NCI-H1092 treated with DMSO at 0.1 percent for 48 hours (cell line): ENCODE results near the gene BTNL8.

Source experiments
- DNase-seq: peaks from one replicate; lab custom pipeline; 2025; lab: John Stamatoyannopoulos, UW

The BTNL8 gene, protein sequence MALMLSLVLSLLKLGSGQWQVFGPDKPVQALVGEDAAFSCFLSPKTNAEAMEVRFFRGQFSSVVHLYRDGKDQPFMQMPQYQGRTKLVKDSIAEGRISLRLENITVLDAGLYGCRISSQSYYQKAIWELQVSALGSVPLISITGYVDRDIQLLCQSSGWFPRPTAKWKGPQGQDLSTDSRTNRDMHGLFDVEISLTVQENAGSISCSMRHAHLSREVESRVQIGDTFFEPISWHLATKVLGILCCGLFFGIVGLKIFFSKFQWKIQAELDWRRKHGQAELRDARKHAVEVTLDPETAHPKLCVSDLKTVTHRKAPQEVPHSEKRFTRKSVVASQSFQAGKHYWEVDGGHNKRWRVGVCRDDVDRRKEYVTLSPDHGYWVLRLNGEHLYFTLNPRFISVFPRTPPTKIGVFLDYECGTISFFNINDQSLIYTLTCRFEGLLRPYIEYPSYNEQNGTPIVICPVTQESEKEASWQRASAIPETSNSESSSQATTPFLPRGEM

DNA sequence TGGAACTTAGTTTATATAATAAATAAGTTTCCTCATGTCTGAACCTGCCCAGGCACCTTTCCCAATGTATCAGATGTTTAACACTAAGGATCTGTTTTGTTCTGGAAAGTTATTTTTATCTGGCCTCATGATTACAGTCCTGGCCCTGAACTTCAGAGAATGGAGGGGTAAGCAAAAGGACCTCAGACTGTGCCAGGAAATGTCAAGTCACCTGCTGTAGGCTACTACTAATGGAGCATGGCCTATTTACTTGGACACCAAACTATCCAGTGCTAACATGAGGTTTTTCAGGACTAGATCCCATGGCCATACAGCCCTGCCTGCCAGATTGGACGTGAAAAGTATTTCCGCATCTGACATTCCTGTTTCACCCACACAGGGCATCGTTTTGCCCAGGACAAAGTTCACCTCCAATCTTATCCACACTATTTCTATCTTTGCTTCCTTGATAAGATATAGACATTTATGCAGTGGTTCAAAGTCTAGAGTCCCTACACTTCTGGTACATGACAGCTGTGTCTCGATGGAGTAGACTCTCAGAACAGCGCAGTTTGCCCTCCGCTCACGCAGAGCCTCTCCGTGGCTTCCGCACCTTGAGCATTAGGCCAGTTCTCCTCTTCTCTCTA is at the start of gene BTNL8:
Gene BTNL8 (plus strand): TSS at position 539 of the 626 bp plus-strand sequence. CDS start 152 bp downstream, outside the sequence.
- DNase-seq = no peak

DNA sequence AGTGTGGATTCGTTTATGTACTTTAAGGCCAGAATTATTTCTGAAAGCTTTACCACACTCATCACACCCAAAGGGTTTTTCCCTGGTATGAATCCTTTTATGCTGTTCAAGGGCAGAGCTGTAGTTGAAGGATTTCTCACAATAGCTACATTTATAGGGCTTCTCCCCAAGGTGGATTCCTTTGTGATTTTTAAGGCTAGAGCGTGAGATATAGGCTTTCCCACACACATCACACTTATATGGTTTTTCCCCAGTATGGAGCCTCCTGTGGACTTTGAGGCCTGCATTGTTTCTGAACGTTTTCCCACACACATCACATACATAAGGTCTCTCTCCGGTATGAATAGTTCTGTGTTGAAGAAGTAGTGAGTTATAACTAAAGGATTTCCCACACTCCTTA is 49.1 kb upstream of the BTNL8 start:
- no peak for DNase-seq

DNA sequence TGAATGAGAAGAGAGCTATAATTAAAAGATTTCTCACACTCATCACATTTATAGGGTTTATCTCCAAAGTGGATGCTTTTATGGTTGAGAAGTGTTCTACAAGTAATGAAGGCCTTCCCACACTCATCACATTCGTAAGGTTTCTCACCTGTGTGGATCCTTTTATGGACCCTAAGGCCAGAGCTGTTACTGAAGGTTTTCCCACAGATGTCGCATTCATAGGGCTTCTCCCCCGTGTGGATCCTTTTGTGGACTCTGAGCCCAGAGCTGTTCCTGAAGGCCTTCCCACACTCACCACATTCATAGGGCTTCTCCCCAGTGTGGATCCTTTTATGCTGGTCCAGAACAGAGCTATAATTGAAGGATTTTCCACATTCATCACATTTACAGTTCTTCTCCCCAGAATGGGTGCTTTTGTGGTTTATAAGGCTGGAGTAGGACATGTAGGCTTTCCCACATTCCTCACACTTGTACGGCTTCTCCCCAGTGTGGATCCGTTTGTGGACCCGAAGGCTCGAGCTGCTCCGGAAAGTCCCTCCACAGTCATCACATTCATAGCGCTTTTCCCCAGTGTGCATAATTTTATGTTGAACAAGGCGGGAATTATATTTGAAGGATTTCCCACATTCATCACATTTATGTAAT is 48.4 kb upstream of the BTNL8 start:
- DNase-seq = no peak

DNA sequence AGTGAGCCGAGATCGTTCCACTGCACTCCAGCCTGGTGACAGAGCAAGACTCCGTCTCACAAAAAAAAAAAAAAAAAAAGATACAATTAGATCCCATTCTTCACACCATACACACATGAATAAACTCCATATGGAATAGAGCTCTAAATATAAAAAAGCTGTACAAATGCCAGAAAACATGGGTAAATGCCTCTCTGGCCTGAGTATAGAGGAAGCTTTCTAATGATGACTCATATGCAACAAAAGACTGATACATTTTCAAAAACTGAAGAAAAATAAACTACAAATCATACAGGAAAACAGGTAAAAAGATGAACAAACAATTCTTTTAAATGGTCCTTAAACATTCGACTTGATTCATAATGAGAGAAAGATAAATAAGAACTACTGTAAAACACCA is 46.5 kb upstream of the BTNL8 start:
- no peak for DNase-seq

- no peak for DNase-seq
Measured at GRCh38 chr5:180853121-180853847, 45.7 kb upstream of the BTNL8 start.

- no peak for DNase-seq
Measured at GRCh38 chr5:180853848-180854176, 45.1 kb upstream of the BTNL8 start.

- DNase-seq = no peak
Measured at GRCh38 chr5:180858586-180858985, 40.4 kb upstream of the BTNL8 start.

GRCh38 chr5:180860273-180860886 is 38.6 kb upstream of the BTNL8 start:
- peak; percentile 52 for DNase-seq

DNA sequence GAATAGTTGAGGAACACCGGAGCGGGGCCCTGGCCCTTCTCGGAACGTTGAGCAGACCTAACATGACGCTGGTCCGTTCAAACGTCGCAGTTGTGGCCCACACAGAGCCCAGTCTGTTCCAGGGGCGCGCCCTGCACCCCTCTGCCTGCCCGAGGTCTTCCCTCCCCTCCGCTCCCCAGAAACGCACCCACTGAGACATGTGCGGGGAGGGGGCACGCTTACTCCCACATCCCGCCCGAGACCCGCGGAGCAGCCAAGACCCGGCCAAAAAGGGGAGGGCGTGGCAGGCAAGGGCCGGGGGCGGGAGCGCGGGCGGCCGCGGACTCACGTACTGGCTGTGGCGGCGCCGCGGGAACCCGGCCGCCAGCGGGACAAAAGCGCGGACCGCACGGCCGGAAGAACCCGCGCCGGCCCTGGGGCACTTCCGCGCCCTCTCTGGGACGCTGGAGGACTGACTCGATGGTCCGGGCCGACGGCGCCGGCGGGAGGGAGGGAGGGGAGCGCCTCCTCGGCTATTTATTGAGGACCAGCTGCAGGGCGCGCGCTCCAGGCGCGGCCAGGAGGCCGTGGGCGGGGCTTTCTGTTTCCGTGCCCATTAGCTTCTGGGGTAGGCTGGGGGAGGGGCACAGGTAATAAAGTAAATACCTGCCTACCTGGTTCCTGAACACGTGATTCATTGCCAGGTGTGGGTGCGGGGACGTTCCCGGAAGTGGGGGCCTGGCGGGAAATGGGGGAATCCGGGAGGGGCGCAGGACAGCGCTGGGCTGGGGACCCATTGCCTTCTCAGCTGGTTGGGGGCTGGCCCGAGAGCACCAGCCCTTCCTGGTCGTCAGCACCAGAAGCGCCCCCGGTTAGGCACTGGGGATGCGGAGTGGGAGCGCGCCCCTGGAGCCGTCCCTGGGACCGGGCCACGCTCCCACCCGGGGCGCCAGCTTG is 37.8 kb upstream of the BTNL8 start, which contains the start of gene ZFP62:
Gene ZFP62 (minus strand): TSS at position 390 of the 936 bp plus-strand sequence. CDS start 57 bp downstream, at position 333.
- peak; percentile 70 for DNase-seq

- no peak for DNase-seq
Measured at GRCh38 chr5:180862645-180863044, 36.3 kb upstream of the BTNL8 start.

DNA sequence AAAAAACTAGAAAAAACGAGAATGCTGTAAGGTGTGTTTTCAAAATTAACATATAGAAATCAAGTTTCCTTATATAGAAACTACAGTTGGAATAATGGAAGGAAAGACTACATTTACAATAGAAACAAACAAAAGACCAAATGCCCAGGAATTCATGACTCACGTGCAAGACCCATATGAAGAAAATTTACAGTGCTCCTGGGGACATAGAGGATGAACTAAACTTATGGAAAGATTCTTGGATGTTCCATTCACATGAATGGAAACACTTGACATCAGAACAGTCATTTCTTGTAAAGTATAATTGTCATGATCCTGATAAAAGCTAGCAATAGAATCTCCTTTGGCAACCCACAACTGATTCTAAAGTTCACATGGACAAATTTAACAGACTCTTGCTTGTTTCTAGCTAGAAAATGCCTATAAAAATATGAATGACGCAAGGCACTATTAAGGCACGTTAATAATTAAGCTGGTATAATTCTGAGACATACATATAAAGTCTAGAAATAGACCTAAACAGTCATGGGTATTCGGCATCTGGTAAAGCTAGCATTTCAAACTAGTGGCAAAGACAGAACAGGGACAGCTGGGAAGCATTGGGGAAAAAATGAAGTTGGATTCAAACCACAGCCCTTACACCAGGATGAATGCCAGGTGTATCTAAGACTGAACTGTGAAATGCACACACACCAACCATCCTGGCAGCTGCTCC is 32.8 kb upstream of the BTNL8 start:
- DNase-seq = no peak

DNA sequence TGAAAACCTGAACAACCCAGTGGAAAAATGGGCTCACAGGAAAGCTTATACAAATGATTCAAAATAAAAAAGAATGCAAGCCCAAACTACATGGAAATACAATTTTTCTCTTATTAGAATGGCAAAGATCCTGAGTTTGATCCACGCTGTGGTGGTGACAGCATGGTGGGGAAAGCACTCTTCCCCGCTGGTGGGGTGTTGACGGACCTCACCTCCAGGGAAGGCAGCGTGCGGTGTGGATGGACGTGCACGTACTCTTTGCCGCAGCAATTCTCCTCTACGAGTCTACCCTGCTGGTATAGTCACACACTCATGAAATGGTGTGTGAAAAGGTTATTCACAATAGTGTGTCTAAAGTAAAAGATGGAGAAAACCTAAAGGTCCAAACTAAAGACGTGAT is 32.0 kb upstream of the BTNL8 start:
- DNase-seq = no peak

DNA sequence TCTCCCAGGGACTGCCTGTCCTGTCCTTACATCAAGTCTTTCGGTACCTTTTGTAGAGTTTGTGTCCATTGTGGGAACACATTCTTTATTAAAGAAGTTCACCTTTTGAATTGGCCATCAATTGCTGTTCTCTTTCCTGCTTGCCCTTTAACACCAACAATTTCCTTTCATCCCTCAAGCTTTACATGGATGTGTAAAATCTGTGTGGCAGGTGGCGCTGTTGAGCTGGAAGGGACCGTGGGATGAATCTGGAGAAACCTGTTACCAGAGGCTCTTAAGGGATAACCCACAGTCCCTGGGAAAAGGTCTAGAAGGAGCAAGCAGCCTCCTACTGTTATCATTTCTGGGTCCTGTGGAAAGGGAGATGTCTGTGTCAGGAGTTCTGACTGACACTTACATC is 30.0 kb upstream of the BTNL8 start:
- DNase-seq = peak; percentile 59

DNA sequence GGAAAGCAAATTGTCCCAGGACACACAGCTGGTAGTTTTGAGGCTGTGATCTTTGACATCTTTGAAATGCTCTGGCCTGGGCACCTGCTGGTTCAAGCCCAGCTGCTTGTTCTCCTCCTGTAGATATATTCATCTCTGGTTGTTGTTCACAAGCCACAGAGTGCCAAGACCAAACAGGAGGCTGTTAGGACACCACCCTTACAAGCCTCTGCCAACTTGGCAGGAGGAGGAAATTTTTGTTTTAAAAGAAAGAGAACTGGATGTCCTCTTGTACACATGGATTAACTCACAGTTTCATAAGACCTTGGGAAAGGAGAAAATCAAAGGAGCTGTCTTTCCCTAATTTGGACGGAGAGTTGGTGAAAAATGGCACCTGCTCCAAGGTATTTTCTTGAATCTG is 29.4 kb upstream of the BTNL8 start:
- DNase-seq = no peak

DNA sequence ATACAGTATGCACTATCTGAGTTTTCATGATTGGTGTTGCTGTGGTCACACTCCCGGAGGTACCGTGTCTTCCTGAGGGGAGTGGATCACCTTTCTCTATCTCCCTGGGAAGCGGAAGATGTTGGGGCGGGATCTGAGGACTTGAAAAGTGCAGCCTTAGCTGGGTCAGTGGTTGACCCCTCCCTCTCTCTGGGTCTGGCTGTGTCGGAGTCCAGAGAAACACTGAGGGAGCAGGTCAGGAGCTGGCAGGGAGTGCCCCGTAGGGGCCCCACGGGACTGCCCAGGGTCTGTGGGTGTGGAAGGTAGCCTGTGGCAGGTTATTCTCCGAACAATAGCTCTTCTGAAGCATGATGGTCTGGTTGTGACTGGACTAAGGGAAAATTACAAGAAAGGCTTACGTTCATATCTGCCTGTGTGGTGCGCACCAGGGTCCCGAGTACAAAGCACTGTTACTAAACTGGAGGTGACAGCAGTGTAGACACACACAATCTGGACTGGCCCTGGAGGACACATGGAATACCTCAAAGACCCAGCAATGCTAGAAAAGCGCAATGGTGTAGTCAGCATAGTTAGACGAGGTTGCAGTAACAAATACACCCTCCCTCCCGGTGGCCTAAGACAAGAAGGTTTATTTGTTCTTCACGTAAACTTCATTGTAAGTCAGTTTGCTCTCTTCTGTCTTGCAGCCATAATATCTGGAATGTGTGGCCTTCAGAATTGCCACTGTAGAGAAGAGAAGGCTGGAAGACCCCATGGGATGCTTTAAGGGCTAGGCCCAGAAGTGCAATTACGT is 28.5 kb upstream of the BTNL8 start:
- no peak for DNase-seq

- no peak for DNase-seq
Measured at GRCh38 chr5:180872419-180872818, 26.5 kb upstream of the BTNL8 start.

DNA sequence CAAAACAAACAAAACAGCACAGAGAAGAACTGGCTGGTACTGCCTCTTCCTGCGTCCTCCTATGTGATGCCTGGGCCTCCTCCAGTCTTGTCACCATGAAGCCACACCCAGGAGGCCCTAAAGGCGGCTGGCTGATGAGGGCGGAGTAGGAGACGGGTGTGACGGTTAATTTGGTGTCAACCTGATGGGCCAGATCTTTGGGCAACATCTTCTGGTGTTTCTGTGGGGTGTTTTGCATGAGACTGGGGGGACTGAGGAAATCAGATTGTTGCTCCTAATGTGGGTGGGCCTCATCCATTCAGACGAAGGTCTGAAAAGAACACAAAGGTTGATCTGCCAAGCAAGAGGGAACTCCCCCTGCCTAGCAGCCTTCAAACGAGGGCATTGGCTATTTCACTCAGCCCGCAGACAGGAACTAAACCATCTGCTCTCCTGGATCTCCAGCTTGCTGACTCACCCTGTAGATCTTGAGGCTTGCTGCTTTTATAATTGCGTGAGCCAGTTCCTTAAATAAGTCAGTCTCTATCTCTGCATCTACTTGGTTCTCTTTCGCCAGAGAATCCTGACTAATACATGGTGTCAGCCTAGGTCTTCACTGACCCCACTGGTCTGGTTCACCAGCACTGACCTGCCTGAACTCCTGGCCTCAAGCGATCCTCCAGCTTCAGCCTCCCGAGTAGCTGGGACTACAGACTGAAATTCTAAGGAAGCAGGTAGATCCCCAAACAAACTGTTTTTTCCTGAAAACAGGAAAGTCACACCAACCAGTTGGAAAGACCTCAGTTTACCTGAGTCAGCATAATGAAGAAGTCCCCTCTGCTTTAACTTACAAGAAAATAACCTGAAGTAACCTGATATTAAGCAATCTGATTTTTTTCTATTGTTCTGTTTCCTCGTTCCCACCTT is 25.1 kb upstream of the BTNL8 start:
- DNase-seq = no peak
